B cell (primary cell): ENCODE data around the gene CACTIN. TPM values are rescaled to one million over a fixed set of nuclear protein-coding genes. Genes with fewer than 3 reads are reported as not detected.

Experiments used
- ATAC-seq: fragments of 200-7000 bp; cut with Tn5 transposase; one replicate; pipeline ENCODE4 v1.10.0; 2021; ENCODE audit warnings: low read depth, mild to moderate bottlenecking, moderate number of reproducible peaks, moderate library complexity
- CTCF ChIA-PET: fragments of 350-600 bp; sonication (Branson Sonifier 250); formaldehyde crosslinking; loops from one replicate; lab custom pipeline; 2021; ENCODE audit warnings: antibody characterized with exemption, inconsistent platforms; lab: Charles Lee
- POLR2A ChIA-PET: fragments of 350-600 bp; sonication (Branson Sonifier 250); formaldehyde crosslinking; loops from one replicate; lab custom pipeline; 2021; ENCODE audit warnings: antibody characterized with exemption; lab: Charles Lee
- DNase-seq: peaks from one replicate; pipeline ENCODE4 v3.0.0; 2013
- H2AFZ ChIP-seq: 2 replicates; pipeline ENCODE4 v1.6.1; 2012; ENCODE audit warnings: mild to moderate bottlenecking, low read depth, low read length; ENCODE audit not compliant: insufficient read depth, poor library complexity, severe bottlenecking
- H3K27ac ChIP-seq, 2 donors: 1 replicate in 1 of 2; 2 replicates in 1 of 2; pipeline ENCODE4 v1.5.1; 2012 to 2013; ENCODE audit warnings: low read length in 2 of 2, mild to moderate bottlenecking in 2 of 2, moderate library complexity in 1 of 2
- H3K27me3 ChIP-seq, 4 experiments: fragments of 200-600 bp in 1 of 4; sonication (generic) in 1 of 4; replicated peaks in 1 of 4; 1 replicate in 2 of 4; 2 replicates in 2 of 4; pipeline versions ENCODE4 v1.6.1 to v1.7.0; 2013 to 2016; ENCODE audit warnings: low read length in 3 of 4, mild to moderate bottlenecking in 2 of 4, mixed read lengths in 1 of 4, moderate library complexity in 1 of 4; ENCODE audit not compliant: insufficient read depth in 4 of 4, control insufficient read depth in 3 of 4; ENCODE audit errors: control extremely low read depth in 1 of 4
- H3K36me3 ChIP-seq, 2 experiments: replicated peaks in 1 of 2; 1 replicate in 1 of 2; 2 replicates in 1 of 2; pipeline versions ENCODE4 v1.6.1 to v1.7.1; 2013; ENCODE audit warnings: low read length in 1 of 2; ENCODE audit not compliant: insufficient read depth in 2 of 2, control insufficient read depth in 1 of 2; ENCODE audit errors: control extremely low read depth in 1 of 2, extremely low read depth in 1 of 2
- H3K4me1 ChIP-seq, 2 donors: fragments of 200-600 bp in 1 of 2; sonication (generic) in 1 of 2; 1 replicate in 1 of 2; 2 replicates in 1 of 2; pipeline versions ENCODE4 v1.5.1 to v1.6.1; 2013 to 2017; ENCODE audit warnings: low read length in 2 of 2; ENCODE audit not compliant: control insufficient read depth in 2 of 2, insufficient read depth in 2 of 2
- H3K4me2 ChIP-seq: replicated peaks from 2 replicates; pipeline ENCODE3; 2012; ENCODE audit warnings: mild to moderate bottlenecking, low read depth, low read length; ENCODE audit not compliant: poor library complexity, severe bottlenecking
- H3K4me3 ChIP-seq, 5 experiments: fragments of 200-600 bp in 1 of 5; sonication (generic) in 1 of 5; 1 replicate in 3 of 5; 2 replicates in 2 of 5; pipeline versions ENCODE4 v1.5.1 to v1.7.0; 2011 to 2016; ENCODE audit warnings: low read length in 4 of 5, mild to moderate bottlenecking in 4 of 5, low read depth in 2 of 5, control low read depth in 1 of 5, moderate library complexity in 1 of 5; ENCODE audit not compliant: insufficient read depth in 1 of 5; ENCODE audit errors: control extremely low read depth in 1 of 5, extremely low read depth in 1 of 5
- H3K79me2 ChIP-seq: fragments of 200-600 bp; sonication (generic); one replicate; pipeline ENCODE4 v1.6.0; 2016; ENCODE audit warnings: low read length; ENCODE audit not compliant: control insufficient read depth, insufficient read depth
- H3K9ac ChIP-seq: fragments of 200-600 bp; sonication (generic); 2 replicates; pipeline ENCODE4 v1.6.1; 2017; ENCODE audit warnings: mild to moderate bottlenecking, low read length, moderate library complexity
- H3K9me3 ChIP-seq, 3 donors: one replicate each; pipeline versions ENCODE4 v1.6.1 to v1.7.1; 2013; ENCODE audit warnings: low read length in 2 of 3; ENCODE audit not compliant: control insufficient read depth in 2 of 3, insufficient read depth in 1 of 3; ENCODE audit errors: control extremely low read depth in 1 of 3
- H4K20me1 ChIP-seq: 2 replicates; pipeline ENCODE4 v1.6.0; 2012; ENCODE audit warnings: mild to moderate bottlenecking, low read length; ENCODE audit not compliant: insufficient read depth, control insufficient read depth, poor library complexity, severe bottlenecking
- H3K27ac Mint-ChIP-seq: one replicate; pipeline ENCODE4 v1.8.0; 2021; ENCODE audit warnings: mixed read lengths
- H3K27me3 Mint-ChIP-seq: one replicate; pipeline ENCODE4 v1.8.0; 2021; ENCODE audit warnings: mixed read lengths
- H3K4me1 Mint-ChIP-seq: one replicate; pipeline ENCODE4 v1.8.0; 2021; ENCODE audit warnings: mixed read lengths
- H3K4me3 Mint-ChIP-seq: one replicate; pipeline ENCODE4 v1.8.0; 2021; ENCODE audit warnings: mixed read lengths
- H3K9me3 Mint-ChIP-seq: one replicate; pipeline ENCODE4 v1.8.0; 2022; ENCODE audit warnings: mixed read lengths; ENCODE audit not compliant: insufficient read depth
- EZH2 ChIP-seq: IDR thresholded peaks from 2 replicates; pipeline ENCODE4 v1.6.1; 2012; ENCODE audit warnings: borderline replicate concordance, low read depth, mild to moderate bottlenecking, moderate library complexity, low read length; ENCODE audit not compliant: insufficient read depth, poor library complexity, severe bottlenecking
- WGBS: methylation state at CpG from one replicate; pipeline ENCODE4 v1.1.5; 2013; ENCODE audit warnings: missing lambda C conversion rate; ENCODE audit not compliant: insufficient coverage; 5-methylcytosine and 5-hydroxymethylcytosine counted together
- intact Hi-C: fragments of 100-400 bp; cut with micrococcal nuclease; formaldehyde crosslinking; loops from one replicate; pipeline ENCODE4 v1.10.0; 2022
- polyA plus RNA-seq: library from polyadenylated mRNA; depleted of rRNA; stranded (reverse); fragments of >200 nt; gene quantifications from 2 replicates; pipeline ENCODE4 v1.2.3, GENCODE V29; 2012
- total RNA-seq, 2 donors: library from RNA; stranded (reverse); fragments of 120-200 nt in 1 of 2; gene quantifications; 1 replicate in 1 of 2; 2 replicates in 1 of 2; pipeline versions ENCODE4 v1.2.3 to v1.2.4, GENCODE V29; 2013 to 2022
- TF ChIP-seq, protein P1 (sequence below): fragments of 200-600 bp; IDR thresholded peaks from one replicate; pipeline ENCODE4 v1.8.0; 2022; ENCODE audit warnings: antibody characterized with exemption, mild to moderate bottlenecking

Gene CACTIN
- total and polyA plus RNA-seq, 2 donors (not counting 1 experiment from before 2014, with no cell fraction given) = 40.6 to 41.8 TPM

DNA sequence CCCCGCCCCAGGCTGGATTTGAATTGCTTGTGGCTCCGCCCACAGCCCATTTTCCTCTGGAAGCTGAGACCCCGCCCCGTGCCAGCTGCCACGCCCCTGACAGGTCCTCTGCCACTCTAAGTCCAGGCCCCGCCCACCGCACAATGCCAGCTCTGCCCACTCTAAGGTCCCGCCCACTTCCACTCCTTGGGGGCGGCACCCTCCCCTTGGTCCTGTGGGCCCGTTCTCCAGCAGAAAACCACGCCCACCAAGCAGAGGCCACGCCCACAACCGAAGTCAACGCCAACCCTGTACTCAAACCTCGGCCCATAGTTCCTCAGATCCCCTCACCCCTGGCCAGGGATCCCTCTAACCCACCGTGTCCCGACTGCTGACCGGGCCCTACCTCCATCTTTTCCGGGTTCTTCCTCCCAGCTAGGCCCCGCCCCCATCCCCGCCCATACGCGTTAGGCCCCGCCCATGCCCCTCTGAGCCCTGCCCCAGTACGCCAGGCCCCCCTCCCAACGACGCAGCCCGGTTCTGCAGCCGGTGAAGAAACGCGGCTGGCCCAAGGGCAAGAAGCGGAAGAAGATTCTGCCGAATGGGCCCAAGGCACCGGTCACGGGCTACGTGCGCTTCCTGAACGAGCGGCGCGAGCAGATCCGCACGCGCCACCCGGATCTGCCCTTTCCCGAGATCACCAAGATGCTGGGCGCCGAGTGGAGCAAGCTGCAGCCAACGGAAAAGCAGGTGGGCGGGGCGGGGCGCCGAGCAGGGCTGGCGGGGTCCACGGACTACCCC, 52.5 kb downstream of the CACTIN start:
- Mint-ChIP-seq H3K9me3 (no peaks in the 10 kb centered on the region), H3K27ac (peak overlapping the region; percentile 63), H3K4me3 (peak overlapping the region; percentile 86), H3K4me1 (peaks cover 16% of the 10 kb centered on the region), H3K27me3 (no peaks in the 10 kb centered on the region)
- H3K27me3 ChIP-seq = no peaks in the 10 kb centered on the region
- ChIA-PET CTCF (interaction anchor here (0.6 to 1.0 kb wide), 2 partner anchors 20 to 830 kb away, joined by 3 to 5 read pairs; no protein-coding TSS in a partner anchor), POLR2A (no interaction called here)
- intact Hi-C loops = loop anchor here (5.0 kb wide), 1 partner anchor 188 kb away; the partner anchor contains the start of genes APBA3 and MRPL54
- ATAC-seq (no peak), DNase-seq (peak; percentile 85)
- H3K27ac ChIP-seq = no peak overlapping the region
- H3K36me3 ChIP-seq = no peaks in the 10 kb centered on the region
- peaks cover 12 to 18% of the 10 kb centered on the region in 2 donors for H3K4me1 ChIP-seq
- H4K20me1 ChIP-seq = peaks cover 7% of the 10 kb centered on the region
- no peak for TF ChIP-seq EZH2
- TF ChIP-seq, protein P1, sequence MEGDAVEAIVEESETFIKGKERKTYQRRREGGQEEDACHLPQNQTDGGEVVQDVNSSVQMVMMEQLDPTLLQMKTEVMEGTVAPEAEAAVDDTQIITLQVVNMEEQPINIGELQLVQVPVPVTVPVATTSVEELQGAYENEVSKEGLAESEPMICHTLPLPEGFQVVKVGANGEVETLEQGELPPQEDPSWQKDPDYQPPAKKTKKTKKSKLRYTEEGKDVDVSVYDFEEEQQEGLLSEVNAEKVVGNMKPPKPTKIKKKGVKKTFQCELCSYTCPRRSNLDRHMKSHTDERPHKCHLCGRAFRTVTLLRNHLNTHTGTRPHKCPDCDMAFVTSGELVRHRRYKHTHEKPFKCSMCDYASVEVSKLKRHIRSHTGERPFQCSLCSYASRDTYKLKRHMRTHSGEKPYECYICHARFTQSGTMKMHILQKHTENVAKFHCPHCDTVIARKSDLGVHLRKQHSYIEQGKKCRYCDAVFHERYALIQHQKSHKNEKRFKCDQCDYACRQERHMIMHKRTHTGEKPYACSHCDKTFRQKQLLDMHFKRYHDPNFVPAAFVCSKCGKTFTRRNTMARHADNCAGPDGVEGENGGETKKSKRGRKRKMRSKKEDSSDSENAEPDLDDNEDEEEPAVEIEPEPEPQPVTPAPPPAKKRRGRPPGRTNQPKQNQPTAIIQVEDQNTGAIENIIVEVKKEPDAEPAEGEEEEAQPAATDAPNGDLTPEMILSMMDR = no peak
- peaks cover 0 to 15% (median 0%) of the 10 kb centered on the region in 3 donors for H3K9me3 ChIP-seq
- no peaks in the 10 kb centered on the region for H3K79me2 ChIP-seq
- H3K4me3 ChIP-seq = peak overlapping the region in 4 of 5 experiments; percentile 72 to 79 (median 74)
- WGBS = 67% methylated on average over 49 of the region's 55 CpGs
- peak overlapping the region; percentile 76 for H3K9ac ChIP-seq
- H2AFZ ChIP-seq = no peak overlapping the region
- peak overlapping the region; percentile 100 for H3K4me2 ChIP-seq
